ENCODE data around the gene ESRRB. TPM values are rescaled to one million over a fixed set of nuclear protein-coding genes. Genes with fewer than 3 reads are reported as not detected.

ESRRB gene
- total RNA-seq, 1 donor from 2014 or later = 0.08 TPM

GRCh38 chr14:76329951-76330350, 46.0 kb upstream of the ESRRB start:
- no peak overlapping the region for H3K4me3 Mint-ChIP-seq (ENCODE audit: unreplicated experiment)
- no peak for DNase-seq (ENCODE audit: low spot score)
- TF ChIP-seq CTCF (IDR thresholded peaks at IDR 0.05; ENCODE audit: unreplicated experiment) = no peak
- no peaks in the 10 kb centered on the region for H3K9me3 Mint-ChIP-seq (ENCODE audit: unreplicated experiment)
- no peak overlapping the region for H3K27ac Mint-ChIP-seq (ENCODE audit: unreplicated experiment)
- no peaks in the 10 kb centered on the region for H3K36me3 Mint-ChIP-seq (ENCODE audit: low read depth, unreplicated experiment)
- peaks cover 1% of the 10 kb centered on the region for H3K27me3 Mint-ChIP-seq (ENCODE audit: unreplicated experiment)
- peaks cover 9% of the 10 kb centered on the region for H3K4me1 Mint-ChIP-seq (ENCODE audit: unreplicated experiment)

GRCh38 chr14:76330411-76331327, 45.3 kb upstream of the ESRRB start:
- Mint-ChIP-seq H3K27ac (ENCODE audit: unreplicated experiment) (no peak overlapping the region), H3K4me3 (ENCODE audit: unreplicated experiment) (no peak overlapping the region), H3K27me3 (ENCODE audit: unreplicated experiment) (peaks cover 1% of the 10 kb centered on the region), H3K9me3 (ENCODE audit: unreplicated experiment) (no peaks in the 10 kb centered on the region), H3K36me3 (ENCODE audit: low read depth, unreplicated experiment) (no peaks in the 10 kb centered on the region), H3K4me1 (ENCODE audit: unreplicated experiment) (peaks cover 9% of the 10 kb centered on the region)
- DNase-seq (ENCODE audit: low spot score) = no peak
- no peak for TF ChIP-seq CTCF (IDR thresholded peaks at IDR 0.05; ENCODE audit: unreplicated experiment)

- no peak for TF ChIP-seq CTCF (IDR thresholded peaks at IDR 0.05; ENCODE audit: unreplicated experiment)
- Mint-ChIP-seq H3K4me3 (ENCODE audit: unreplicated experiment) (no peak overlapping the region), H3K9me3 (ENCODE audit: unreplicated experiment) (no peaks in the 10 kb centered on the region), H3K27ac (ENCODE audit: unreplicated experiment) (no peak overlapping the region), H3K27me3 (ENCODE audit: unreplicated experiment) (peaks cover 1% of the 10 kb centered on the region), H3K36me3 (ENCODE audit: low read depth, unreplicated experiment) (no peaks in the 10 kb centered on the region), H3K4me1 (ENCODE audit: unreplicated experiment) (peaks cover 14% of the 10 kb centered on the region)
- DNase-seq (ENCODE audit: low spot score) = no peak
Observed at GRCh38 chr14:76331328-76332011, 44.5 kb upstream of the ESRRB start.

- Mint-ChIP-seq H3K4me1 (ENCODE audit: unreplicated experiment) (peaks cover 19% of the 10 kb centered on the region), H3K27ac (ENCODE audit: unreplicated experiment) (no peak overlapping the region), H3K4me3 (ENCODE audit: unreplicated experiment) (no peak overlapping the region), H3K27me3 (ENCODE audit: unreplicated experiment) (peaks cover 5% of the 10 kb centered on the region), H3K36me3 (ENCODE audit: low read depth, unreplicated experiment) (no peaks in the 10 kb centered on the region), H3K9me3 (ENCODE audit: unreplicated experiment) (no peaks in the 10 kb centered on the region)
- TF ChIP-seq CTCF (IDR thresholded peaks at IDR 0.05; ENCODE audit: unreplicated experiment) = no peak
- no peak for DNase-seq (ENCODE audit: low spot score)
Observed at GRCh38 chr14:76333664-76334063, 42.3 kb upstream of the ESRRB start.

- Mint-ChIP-seq H3K27me3 (ENCODE audit: unreplicated experiment) (peaks cover 5% of the 10 kb centered on the region), H3K4me1 (ENCODE audit: unreplicated experiment) (peaks cover 19% of the 10 kb centered on the region), H3K36me3 (ENCODE audit: low read depth, unreplicated experiment) (no peaks in the 10 kb centered on the region), H3K9me3 (ENCODE audit: unreplicated experiment) (no peaks in the 10 kb centered on the region), H3K27ac (ENCODE audit: unreplicated experiment) (no peak overlapping the region), H3K4me3 (ENCODE audit: unreplicated experiment) (no peak overlapping the region)
- DNase-seq (ENCODE audit: low spot score) = no peak
- no peak for TF ChIP-seq CTCF (IDR thresholded peaks at IDR 0.05; ENCODE audit: unreplicated experiment)
Observed at GRCh38 chr14:76334316-76334715, 41.6 kb upstream of the ESRRB start.
